GM04504 (cell line): ENCODE measurements around the gene UBL4A.

Experiments used
- DNase-seq: peaks from one replicate; pipeline ENCODE4 v3.0.0-alpha.2; 2012; ENCODE audit warnings: low read depth

UBL4A gene

GRCh38 chrX:154486396-154487207 lies at the start of gene UBL4A:
TSS of gene UBL4A (minus strand) at chrX:154486615. CDS start at chrX:154486584, 31 bp downstream.
- no peak for DNase-seq

GRCh38 chrX:154535892-154536291 lies 49.5 kb upstream of the UBL4A start:
- DNase-seq, result no peak

GRCh38 chrX:154534526-154535322 lies 48.3 kb upstream of the UBL4A start:
- DNase-seq, result peak; percentile 59

GRCh38 chrX:154532690-154533089 lies 46.3 kb upstream of the UBL4A start:
- DNase-seq, result no peak

GRCh38 chrX:154531626-154532025 lies 45.2 kb upstream of the UBL4A start:
- no peak for DNase-seq

- DNase-seq, result no peak
Observed at GRCh38 chrX:154530286-154530685, 43.9 kb upstream of the UBL4A start.

- no peak for DNase-seq
Observed at GRCh38 chrX:154529206-154529612, 42.8 kb upstream of the UBL4A start.

- peak; percentile 58 for DNase-seq
Observed at GRCh38 chrX:154526901-154527675, 40.7 kb upstream of the UBL4A start.

- no peak for DNase-seq
Observed at GRCh38 chrX:154525606-154526490, 39.4 kb upstream of the UBL4A start.

- no peak for DNase-seq
Observed at GRCh38 chrX:154519389-154519788, 33.0 kb upstream of the UBL4A start.

- no peak for DNase-seq
Observed at GRCh38 chrX:154517101-154517781, 30.8 kb upstream of the UBL4A start.

GRCh38 chrX:154516656-154517100 lies 30.3 kb upstream of the UBL4A start:
- DNase-seq, result peak; percentile 17

- peak; percentile 69 for DNase-seq
Observed at GRCh38 chrX:154515966-154516655, 29.7 kb upstream of the UBL4A start, which contains the start of gene FAM3A. TSS of gene FAM3A (minus strand) at chrX:154516232. CDS start at chrX:154515772, 460 bp downstream.

GRCh38 chrX:154515090-154515965 lies 28.9 kb upstream of the UBL4A start:
- DNase-seq, result no peak

- no peak for DNase-seq
Observed at GRCh38 chrX:154513716-154514115, 27.3 kb upstream of the UBL4A start.

GRCh38 chrX:154512879-154513553 lies 26.6 kb upstream of the UBL4A start:
- DNase-seq, result no peak

GRCh38 chrX:154511761-154512160 lies 25.3 kb upstream of the UBL4A start:
- DNase-seq, result no peak

- no peak for DNase-seq
Observed at GRCh38 chrX:154509455-154509854, 23.0 kb upstream of the UBL4A start.
